Stimulated activated effector memory CD8-positive, alpha-beta T cell treated with anti-CD3 and anti-CD28 coated beads, Interleukin-12 subunit alpha, Interleukin-12 subunit beta, amount 100 ng/mL, for 72 hours (primary cell): Measurements from ENCODE around the gene RPL37A.
A peak's percentile ranks its signal among the peaks of the same experiment; 100 is the strongest.

Experiments
- ATAC-seq: fragments of 150-1000 bp; cut with Tn5 transposase; 2 replicates; pipeline ENCODE4 v1.10.0; 2021
- DNase-seq, 2 donors: peaks; one replicate each; pipeline ENCODE4 v3.0.0; 2021 to 2022; ENCODE audit warnings: low spot score in 2 of 2
- H3K27ac Mint-ChIP-seq: one replicate; pipeline ENCODE4 v1.8.0; 2022; ENCODE audit warnings: mild to moderate bottlenecking, mixed read lengths
- H3K36me3 Mint-ChIP-seq: one replicate; pipeline ENCODE4 v1.8.0; 2022; ENCODE audit warnings: mild to moderate bottlenecking, mixed read lengths
- H3K4me1 Mint-ChIP-seq: one replicate; pipeline ENCODE4 v1.8.0; 2022; ENCODE audit warnings: mixed read lengths
- H3K4me3 Mint-ChIP-seq: one replicate; pipeline ENCODE4 v1.8.0; 2022; ENCODE audit warnings: mild to moderate bottlenecking, mixed read lengths
- H3K9me3 Mint-ChIP-seq: one replicate; pipeline ENCODE4 v1.8.0; 2022; ENCODE audit warnings: mixed read lengths

Gene RPL37A

DNA sequence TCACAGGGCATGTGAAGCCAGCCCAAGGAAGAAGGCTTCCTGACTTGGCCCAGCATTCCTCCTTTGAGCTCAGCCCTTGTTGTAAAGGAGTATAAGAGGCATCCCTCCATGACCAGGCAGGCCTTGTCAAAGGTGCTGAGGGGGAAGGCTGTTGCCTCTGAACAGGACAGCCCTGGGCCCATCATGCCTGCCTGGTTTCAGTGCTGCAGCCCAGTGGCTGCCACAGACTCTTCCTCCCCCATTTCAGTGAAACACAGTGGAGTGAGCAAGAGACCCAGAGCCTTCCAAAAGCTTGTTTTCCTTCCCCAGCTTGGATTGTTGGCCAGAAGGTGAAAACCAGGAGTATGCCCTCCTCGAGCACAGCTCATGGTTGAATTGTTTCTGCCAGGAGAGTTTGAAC lies 19.9 kb upstream of the RPL37A start:
- DNase-seq (no peak), ATAC-seq (no peak)
- Mint-ChIP-seq H3K27ac (peak overlapping the region; percentile 58), H3K4me1 (peaks cover 8% of the 10 kb centered on the region), H3K4me3 (no peak overlapping the region), H3K36me3 (peaks cover 59% of the 10 kb centered on the region), H3K9me3 (no peaks in the 10 kb centered on the region)

DNA sequence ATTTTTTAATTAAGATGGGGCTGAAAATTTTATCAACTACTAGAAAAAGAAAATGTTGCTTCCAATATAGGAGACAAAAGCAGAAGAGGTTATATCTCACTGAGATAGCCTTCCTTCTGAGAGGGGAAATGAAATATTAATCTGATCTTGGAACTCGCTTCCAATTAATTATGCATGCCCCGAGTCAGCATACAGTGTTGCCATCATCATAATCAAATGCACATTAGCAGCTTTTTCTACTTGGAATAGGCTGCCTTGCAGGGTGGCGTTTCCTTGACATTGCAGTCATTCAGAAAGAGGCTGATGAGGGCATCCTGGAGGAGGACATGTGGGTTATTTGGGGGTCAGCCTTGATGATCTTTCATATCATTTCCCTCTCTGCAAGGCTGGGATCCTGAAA lies 18.4 kb upstream of the RPL37A start:
- Mint-ChIP-seq H3K36me3 (peaks cover 59% of the 10 kb centered on the region), H3K4me1 (peaks cover 5% of the 10 kb centered on the region), H3K4me3 (no peak overlapping the region), H3K27ac (no peak overlapping the region), H3K9me3 (no peaks in the 10 kb centered on the region)
- no peak for DNase-seq
- no peak for ATAC-seq

DNA sequence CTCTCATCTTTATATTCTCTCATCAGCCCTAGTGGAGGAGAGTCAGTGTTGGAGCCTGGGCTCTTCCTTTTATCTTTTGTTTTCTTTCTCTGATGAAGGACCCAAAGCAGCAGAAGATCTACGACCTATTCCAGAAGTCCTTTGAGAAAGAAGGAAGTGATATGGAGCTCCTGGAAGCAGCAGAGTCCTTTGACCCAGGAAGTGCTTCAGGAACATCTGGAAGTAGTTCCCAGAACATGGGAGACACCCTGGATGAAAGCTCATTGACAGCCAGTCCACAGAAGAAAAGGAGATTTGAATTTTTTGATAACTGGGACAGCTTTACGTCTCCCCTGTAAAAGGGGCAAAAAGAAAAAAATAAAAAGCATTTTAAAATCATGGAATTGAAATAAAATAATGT lies 16.0 kb upstream of the RPL37A start:
- ATAC-seq: no peak
- Mint-ChIP-seq H3K4me1 (no peaks in the 10 kb centered on the region), H3K4me3 (no peak overlapping the region), H3K9me3 (no peaks in the 10 kb centered on the region), H3K27ac (no peak overlapping the region), H3K36me3 (peaks cover 52% of the 10 kb centered on the region)
- DNase-seq: no peak

DNA sequence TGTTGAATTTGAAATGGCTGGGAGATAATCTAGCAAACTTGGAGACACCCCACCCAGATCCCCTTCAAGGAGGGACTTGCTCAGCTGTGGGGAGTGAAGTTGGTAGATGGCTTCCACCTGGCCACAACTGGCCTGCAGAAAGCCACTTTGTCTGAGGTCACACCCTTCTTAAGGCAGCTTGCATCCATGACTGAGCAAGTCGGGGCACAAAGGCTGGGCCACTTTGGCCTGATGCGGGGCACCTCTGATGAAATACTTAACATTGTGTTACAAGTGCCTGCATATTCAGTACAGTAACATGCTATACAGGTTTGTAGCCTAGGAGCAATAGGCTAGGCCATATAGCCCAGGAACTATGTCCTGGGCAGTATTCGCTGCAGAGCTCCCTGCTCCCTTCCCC lies 13.4 kb upstream of the RPL37A start:
- peak overlapping the region; percentile 29 for H3K27ac Mint-ChIP-seq
- no peaks in the 10 kb centered on the region for H3K4me1 Mint-ChIP-seq
- ATAC-seq (no peak), DNase-seq (no peak)
- no peaks in the 10 kb centered on the region for H3K9me3 Mint-ChIP-seq
- peaks cover 31% of the 10 kb centered on the region for H3K36me3 Mint-ChIP-seq
- H3K4me3 Mint-ChIP-seq: no peak overlapping the region

DNA sequence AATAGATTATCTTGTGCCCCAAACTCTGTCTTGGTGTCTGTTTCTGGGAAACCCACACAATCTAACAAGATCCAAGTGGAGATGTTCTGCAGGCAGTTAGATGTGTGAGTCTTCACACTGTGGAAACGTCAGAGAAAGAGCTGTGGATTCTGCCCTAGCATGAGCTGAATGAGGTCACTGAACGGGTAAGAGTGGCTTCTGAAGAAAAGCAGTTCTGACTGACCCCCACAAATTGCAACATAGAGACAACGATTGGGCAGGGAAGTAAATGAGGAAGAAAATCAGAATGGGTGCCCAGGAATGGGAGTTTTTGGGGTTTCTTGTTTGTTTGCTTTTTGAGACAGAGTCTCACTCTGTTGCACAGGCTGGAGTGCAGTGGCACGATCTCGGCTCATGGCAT lies 12.9 kb upstream of the RPL37A start:
- Mint-ChIP-seq H3K27ac (peak overlapping the region; percentile 29), H3K4me1 (no peaks in the 10 kb centered on the region)
- no peak for DNase-seq

DNA sequence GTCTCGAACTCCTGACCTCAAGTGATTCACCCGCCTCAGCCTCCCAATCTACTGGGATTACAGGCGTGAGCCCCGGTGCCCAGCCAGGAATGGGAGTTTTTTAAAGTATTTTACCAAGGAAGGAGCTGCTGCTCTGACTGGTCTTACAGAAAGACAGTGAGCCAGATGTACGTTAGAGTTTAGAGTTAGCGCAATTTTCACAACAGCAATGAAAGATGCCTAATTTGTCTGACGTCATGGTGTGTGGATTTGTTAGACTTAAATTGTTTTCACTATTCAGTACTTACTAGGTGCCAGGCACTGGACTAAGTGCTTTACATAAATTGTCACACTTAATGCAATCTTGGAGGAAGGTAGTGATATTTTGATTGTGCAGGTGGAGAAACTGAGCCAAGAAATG lies 12.4 kb upstream of the RPL37A start:
- H3K4me3 Mint-ChIP-seq: no peak overlapping the region
- ATAC-seq: no peak
- no peak overlapping the region for H3K27ac Mint-ChIP-seq
- H3K9me3 Mint-ChIP-seq: no peaks in the 10 kb centered on the region
- H3K36me3 Mint-ChIP-seq: peaks cover 20% of the 10 kb centered on the region
- no peaks in the 10 kb centered on the region for H3K4me1 Mint-ChIP-seq
- DNase-seq: no peak

More for the DNA sequence above, 12.9 kb upstream of the RPL37A start:
- no peak for ATAC-seq
- Mint-ChIP-seq H3K36me3 (peaks cover 25% of the 10 kb centered on the region), H3K9me3 (no peaks in the 10 kb centered on the region), H3K4me3 (no peak overlapping the region)

DNA sequence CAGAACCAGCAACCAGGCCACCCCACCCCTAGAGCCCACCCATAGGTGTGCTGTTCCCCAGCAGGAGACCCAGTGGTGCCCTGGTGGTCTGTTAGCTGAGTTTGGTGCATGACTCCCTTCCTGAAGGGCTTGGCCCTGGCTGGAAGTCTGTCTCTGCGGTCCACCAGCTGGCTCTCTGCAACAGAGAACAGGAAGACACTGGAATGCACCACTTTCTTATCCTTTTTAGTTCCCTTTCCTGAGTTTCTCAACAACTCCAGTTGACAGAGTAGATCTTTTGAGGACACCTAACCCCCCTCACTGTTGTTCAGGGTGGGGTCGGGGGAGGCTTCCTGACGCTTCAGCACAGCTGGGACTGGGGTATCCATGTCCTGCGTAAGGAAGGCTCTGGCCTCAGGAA lies 11.9 kb upstream of the RPL37A start:
- H3K4me1 Mint-ChIP-seq: no peaks in the 10 kb centered on the region
- ATAC-seq: no peak
- peaks cover 16% of the 10 kb centered on the region for H3K36me3 Mint-ChIP-seq
- no peak overlapping the region for H3K4me3 Mint-ChIP-seq
- no peak overlapping the region for H3K27ac Mint-ChIP-seq
- no peaks in the 10 kb centered on the region for H3K9me3 Mint-ChIP-seq
- no peak for DNase-seq

DNA sequence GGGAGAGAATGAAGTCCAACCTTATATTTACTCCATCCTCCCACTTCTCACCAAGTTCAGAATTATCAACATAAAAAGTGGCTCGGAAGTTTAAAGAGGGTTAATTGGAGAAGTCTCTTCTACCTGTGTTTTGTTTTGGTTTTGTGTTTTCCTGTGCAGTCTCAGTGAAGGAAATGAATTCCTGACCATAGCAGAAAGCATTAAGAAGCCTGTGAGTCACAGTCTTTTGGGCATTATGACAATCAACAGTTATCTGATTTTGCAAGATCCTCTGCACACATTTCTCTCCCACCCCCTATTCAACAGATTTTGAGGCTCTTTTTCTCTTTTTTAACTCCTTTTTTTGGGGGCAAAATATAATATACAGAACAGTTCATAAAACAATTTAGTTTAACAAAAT lies 8.6 kb upstream of the RPL37A start:
- ATAC-seq (no peak), DNase-seq (no peak)
- Mint-ChIP-seq H3K36me3 (no peaks in the 10 kb centered on the region), H3K27ac (no peak overlapping the region), H3K4me3 (no peak overlapping the region), H3K4me1 (no peaks in the 10 kb centered on the region), H3K9me3 (no peaks in the 10 kb centered on the region)

DNA sequence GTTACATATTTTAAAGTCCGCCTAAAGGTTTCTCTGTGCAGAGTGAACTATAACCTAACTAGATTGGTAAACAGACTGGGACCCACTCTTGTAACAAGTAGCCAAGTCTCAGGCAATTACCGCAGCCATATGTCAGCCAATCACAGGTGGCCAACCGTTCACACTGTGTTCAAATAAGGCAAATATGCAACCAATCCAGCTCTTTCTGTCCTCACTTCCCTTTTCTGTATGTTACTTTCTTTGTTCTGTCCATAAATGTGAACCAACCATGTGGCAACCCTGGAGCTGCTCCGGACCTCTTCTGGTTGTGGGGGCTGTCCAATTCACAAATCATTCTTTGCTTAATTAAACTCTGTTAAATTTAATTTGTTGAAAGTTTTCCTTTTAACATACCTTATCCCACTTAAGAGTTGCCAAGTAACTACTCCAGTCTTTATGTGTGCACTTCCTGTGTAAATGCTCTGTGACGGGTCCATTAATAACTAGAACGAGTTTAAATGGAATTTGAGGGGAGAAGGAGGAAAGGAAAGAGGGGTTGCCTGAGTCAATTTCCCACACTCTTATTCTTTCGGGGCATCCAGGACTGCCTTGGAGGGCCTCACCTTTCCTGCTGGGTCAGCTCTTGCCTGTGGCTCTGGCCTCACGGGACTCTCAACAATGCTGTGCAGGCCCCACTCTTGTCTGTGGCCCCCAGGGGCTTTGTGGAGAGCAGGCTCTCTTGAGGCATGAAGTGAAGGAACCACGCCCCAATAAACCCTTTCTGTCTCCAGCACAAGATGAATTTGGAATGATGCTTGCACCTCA lies 6.6 kb upstream of the RPL37A start:
- peak overlapping the region; percentile 3 for H3K27ac Mint-ChIP-seq
- no peaks in the 10 kb centered on the region for H3K9me3 Mint-ChIP-seq
- no peaks in the 10 kb centered on the region for H3K36me3 Mint-ChIP-seq
- DNase-seq: no peak
- no peaks in the 10 kb centered on the region for H3K4me1 Mint-ChIP-seq
- H3K4me3 Mint-ChIP-seq: no peak overlapping the region
- ATAC-seq: no peak

DNA sequence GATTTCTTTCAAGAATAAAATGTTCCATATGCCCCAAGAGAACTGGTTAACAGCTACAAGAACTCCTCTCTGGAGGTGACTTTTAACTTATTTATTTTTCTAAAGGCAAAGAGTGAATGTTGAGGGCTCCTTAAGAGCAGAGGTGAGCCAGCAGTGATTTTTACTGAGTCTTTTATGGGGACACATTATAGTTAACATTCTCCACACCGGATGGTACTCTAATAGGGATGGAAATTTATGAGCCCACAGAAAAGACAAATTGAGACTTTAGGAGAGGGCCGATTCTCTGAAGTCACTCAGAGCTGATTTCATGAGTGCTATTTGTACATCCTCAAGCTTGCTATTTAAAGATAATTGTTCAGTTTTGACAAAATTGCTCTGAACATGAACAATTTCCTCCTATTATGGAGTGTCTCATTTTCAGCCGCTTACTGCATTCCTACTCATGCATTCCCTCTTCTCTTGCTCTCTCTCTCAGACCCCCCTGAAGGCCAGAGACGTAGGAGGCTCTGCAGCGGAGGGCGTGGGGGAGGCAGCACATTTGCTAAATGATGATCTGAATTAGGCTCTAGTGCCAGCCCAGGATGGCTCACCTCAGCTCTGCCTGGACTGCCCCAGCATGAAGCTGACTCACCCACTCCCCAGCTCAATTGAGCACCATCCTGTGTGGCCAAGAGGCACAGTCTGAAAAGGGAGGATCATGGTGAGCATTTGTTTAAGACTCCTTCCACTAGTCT lies 5.9 kb upstream of the RPL37A start:
- H3K36me3 Mint-ChIP-seq: no peaks in the 10 kb centered on the region
- H3K4me1 Mint-ChIP-seq: peaks cover 3% of the 10 kb centered on the region
- no peak for DNase-seq
- H3K4me3 Mint-ChIP-seq: no peak overlapping the region
- peak overlapping the region; percentile 3 for H3K27ac Mint-ChIP-seq
- H3K9me3 Mint-ChIP-seq: no peaks in the 10 kb centered on the region
- peak; percentile 71 for ATAC-seq

DNA sequence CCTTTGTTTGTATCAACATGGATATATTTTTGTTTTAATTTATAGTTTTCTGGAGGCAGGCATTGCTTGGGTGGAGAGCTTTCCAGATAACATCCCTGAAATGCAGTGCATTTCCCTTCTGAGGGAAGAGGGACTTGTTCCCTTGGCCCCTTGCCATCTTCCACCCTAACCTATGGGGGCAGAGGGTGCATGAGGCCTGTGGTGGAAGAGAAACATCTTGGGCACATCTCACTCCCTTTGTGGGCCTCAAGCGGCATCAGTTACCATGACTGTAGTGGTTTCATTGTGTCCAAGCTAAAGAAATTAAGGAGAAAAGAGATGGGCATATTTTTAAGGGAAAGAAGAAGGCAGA lies 5.3 kb upstream of the RPL37A start:
- DNase-seq (no peak), ATAC-seq (no peak)
- Mint-ChIP-seq H3K36me3 (peaks cover under 1% of the 10 kb centered on the region), H3K4me3 (no peak overlapping the region), H3K4me1 (peaks cover 8% of the 10 kb centered on the region), H3K27ac (peak overlapping the region; percentile 3), H3K9me3 (no peaks in the 10 kb centered on the region)

DNA sequence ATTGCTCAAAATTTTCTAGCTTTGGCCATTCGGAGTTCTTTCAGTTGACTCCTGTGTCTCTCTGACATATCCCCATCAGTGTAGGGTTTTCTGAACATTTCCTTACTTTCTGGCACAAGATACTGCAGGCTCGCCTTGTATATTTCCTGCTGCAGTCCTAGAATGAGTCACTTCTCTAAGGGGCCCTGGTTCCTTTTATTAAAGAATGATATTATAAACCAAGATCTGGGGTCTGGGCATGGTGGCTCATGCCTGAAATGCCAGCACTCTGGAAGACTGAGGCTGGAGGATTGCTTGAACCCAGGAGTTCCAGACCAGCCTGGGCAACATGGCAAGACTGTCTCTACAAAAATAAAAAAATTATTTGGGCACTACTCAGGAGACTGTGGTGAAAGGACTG lies 3.0 kb upstream of the RPL37A start:
- H3K4me3 Mint-ChIP-seq: no peak overlapping the region
- H3K36me3 Mint-ChIP-seq: peaks cover 24% of the 10 kb centered on the region
- no peak overlapping the region for H3K27ac Mint-ChIP-seq
- DNase-seq: no peak
- H3K4me1 Mint-ChIP-seq: peaks cover 26% of the 10 kb centered on the region
- H3K9me3 Mint-ChIP-seq: no peaks in the 10 kb centered on the region
- ATAC-seq: no peak

DNA sequence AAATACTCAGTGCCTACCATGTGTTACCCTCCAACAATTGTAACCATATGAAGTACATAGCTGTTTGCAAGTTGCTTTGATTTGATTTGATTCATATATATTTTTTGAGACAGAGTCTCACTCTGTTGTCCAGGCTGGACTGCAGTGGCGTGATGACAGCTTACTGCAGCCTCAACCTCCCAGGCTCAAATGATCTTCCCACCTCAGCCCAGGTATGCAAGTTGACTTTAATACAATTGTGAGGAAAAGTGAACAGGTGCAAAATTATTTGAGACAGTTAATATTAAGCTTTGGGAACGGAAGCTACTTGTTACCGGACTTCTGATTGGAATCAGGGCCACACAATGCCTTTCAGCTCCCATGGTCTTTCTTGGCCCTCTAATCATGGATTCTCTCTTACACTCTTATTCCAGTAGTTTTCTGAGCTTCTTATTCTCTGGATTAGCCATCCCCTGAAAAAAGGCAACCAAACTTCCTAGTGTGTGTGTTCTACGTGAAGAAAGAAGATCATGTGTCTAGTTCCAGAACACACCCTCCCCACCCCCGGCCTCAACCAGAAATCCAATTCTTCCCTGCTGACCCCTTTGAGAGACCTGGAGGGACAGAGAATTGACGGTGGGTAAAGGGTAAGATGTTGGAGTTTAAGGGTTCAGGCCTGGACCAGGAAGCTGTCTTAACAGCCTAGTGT lies 1.1 kb upstream of the RPL37A start:
- ATAC-seq (no peak), DNase-seq (no peak)
- H3K4me1 Mint-ChIP-seq: peaks cover 34% of the 10 kb centered on the region
- H3K4me3 Mint-ChIP-seq: peak overlapping the region; percentile 94
- H3K36me3 Mint-ChIP-seq: peaks cover 43% of the 10 kb centered on the region
- no peaks in the 10 kb centered on the region for H3K9me3 Mint-ChIP-seq
- peak overlapping the region; percentile 99 for H3K27ac Mint-ChIP-seq

DNA sequence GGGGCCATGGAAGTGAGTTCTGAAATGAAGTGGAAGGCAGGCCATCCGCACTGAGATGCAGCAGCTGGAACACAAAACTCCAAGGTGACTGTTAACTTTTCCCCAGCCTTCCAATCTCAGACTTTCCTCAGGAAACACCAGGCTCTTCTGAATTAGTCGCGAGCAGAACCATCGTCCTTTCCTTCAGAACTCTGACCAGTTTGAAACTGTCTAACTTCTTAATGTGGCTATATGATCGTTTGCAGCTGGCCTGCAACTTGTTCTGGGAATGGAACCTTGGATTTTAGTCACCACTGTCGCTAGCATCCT lies 620 bp upstream of the RPL37A start:
- Mint-ChIP-seq H3K4me1 (peaks cover 39% of the 10 kb centered on the region), H3K27ac (peak overlapping the region; percentile 99)
- ATAC-seq: no peak

DNA sequence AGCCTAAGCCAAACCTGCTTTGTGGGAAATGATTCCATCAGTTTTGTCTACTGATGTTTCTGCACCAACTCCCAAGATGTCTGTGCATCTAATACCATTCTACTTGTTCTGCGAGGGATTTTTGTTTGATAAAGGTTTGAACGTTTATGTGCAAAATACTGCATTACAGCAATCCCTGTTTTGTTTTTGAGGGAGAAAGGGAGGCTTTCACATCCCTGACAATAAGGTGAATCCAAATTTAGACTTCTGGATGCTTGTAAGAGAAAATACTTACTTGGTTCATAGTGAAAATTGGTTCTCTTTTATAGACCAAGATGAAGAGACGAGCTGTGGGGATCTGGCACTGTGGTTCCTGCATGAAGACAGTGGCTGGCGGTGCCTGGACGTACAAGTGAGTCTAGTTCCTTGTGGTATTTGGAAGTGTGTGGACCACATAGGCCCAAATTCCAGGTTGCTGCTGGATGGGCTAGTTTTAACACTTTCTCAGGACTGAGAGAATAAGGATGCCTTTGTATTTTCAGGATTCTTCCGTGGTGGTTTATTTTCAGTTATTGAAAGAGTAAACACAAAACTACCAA lies 1.1 kb downstream of the RPL37A start:
- H3K4me1 Mint-ChIP-seq: peaks cover 48% of the 10 kb centered on the region
- ATAC-seq: no peak
- no peak for DNase-seq
- H3K4me3 Mint-ChIP-seq: peak overlapping the region; percentile 94
- peak overlapping the region; percentile 99 for H3K27ac Mint-ChIP-seq
- H3K9me3 Mint-ChIP-seq: no peaks in the 10 kb centered on the region
- H3K36me3 Mint-ChIP-seq: peaks cover 65% of the 10 kb centered on the region

More for the DNA sequence above, 620 bp upstream of the RPL37A start:
- H3K4me3 Mint-ChIP-seq: peak overlapping the region; percentile 94
- peaks cover 48% of the 10 kb centered on the region for H3K36me3 Mint-ChIP-seq
- no peak for DNase-seq
- no peaks in the 10 kb centered on the region for H3K9me3 Mint-ChIP-seq
